ENCODE results near the gene OSBPL5. TPM values are rescaled to one million over a fixed set of nuclear protein-coding genes. Genes with fewer than 3 reads are reported as not detected.

OSBPL5 gene
- total RNA-seq (2014; rRNA removed; shearing (Covaris generic); ENCODE audit: low replicate concordance): not detected in 2 replicates

DNA sequence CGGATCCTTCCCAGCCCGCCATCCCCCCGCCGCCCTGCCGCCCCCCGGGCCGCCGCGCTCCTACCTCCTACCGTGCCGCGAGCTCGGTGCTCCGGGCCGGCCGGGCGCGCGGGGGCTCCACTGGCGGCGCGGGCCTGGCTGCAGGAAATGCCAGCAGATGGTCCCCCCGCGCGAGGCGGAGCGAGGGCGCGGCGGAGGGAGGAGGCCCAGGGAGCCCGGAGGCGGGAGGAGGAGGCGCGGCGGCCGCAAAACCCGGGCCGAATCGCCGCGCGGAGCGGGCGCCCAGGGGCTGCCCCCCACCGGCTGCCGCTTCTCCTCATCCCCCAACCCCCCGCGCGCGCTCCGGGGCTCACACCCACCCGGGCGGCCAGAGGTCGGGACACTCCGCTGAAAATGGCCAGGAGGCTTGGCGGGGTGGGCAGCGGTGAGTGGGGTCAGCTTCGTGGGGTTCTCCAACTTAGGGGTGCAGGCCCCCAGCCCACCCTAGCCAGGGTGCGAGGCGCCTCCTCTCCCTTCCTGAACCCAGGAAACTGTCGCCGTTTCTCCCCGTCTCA, at the start of gene OSBPL5:
Gene OSBPL5 (minus strand): TSS at position 159 of the 554 bp plus-strand sequence. CDS start 36,162 bp downstream, outside the sequence.
- H3K79me2 ChIP-seq (ENCODE audit: low read length): no peaks in the 10 kb centered on the region
- H3K27me3 ChIP-seq (ENCODE audit: low read length): no peaks in the 10 kb centered on the region
- no peaks in the 10 kb centered on the region for H3K9me2 ChIP-seq (replicated peaks; ENCODE audit: insufficient read depth, low read length)

GRCh38 chr11:3214420-3214699, 49.2 kb upstream of the OSBPL5 start:
- Histone ChIP-seq H3K36me3 (ENCODE audit: insufficient read depth, low read length) (no peaks in the 10 kb centered on the region), H3K9me3 (ENCODE audit: low read length) (no peaks in the 10 kb centered on the region), H2AFZ (ENCODE audit: low read length) (no peak overlapping the region), H3K4me1 (ENCODE audit: low read length) (no peaks in the 10 kb centered on the region), H3K9ac (ENCODE audit: low read length) (no peak overlapping the region), H3K79me2 (ENCODE audit: low read length) (no peaks in the 10 kb centered on the region), H3K4me3 (ENCODE audit: low read length) (no peak overlapping the region), H3K27me3 (ENCODE audit: low read length) (no peaks in the 10 kb centered on the region; the same call in 1 of the 2 replicates), H4K20me1 (ENCODE audit: insufficient read depth, low read depth, low read length) (no peaks in the 10 kb centered on the region), H3K27ac (ENCODE audit: low read length) (no peak overlapping the region), H3K9me2 (replicated peaks; ENCODE audit: insufficient read depth, low read length) (no peaks in the 10 kb centered on the region), H3K4me2 (ENCODE audit: low read depth, low read length, poor library complexity, severe bottlenecking) (no peak overlapping the region)
- no peak for DNase-seq

More for the DNA sequence above, at the start of gene OSBPL5:
- no peak within 1 kb of the TSS for H3K27ac ChIP-seq (ENCODE audit: low read length)
- H3K9ac ChIP-seq (ENCODE audit: low read length): no peak within 1 kb of the TSS
- H3K36me3 ChIP-seq (ENCODE audit: insufficient read depth, low read length): no peaks in the 10 kb centered on the region
- no peak within 1 kb of the TSS for H3K4me2 ChIP-seq (ENCODE audit: low read depth, low read length, poor library complexity, severe bottlenecking)
- no peaks in the 10 kb centered on the region for H4K20me1 ChIP-seq (ENCODE audit: insufficient read depth, low read depth, low read length)
- no peaks in the 10 kb centered on the region for H3K4me1 ChIP-seq (ENCODE audit: low read length)
- no peak within 1 kb of the TSS for H2AFZ ChIP-seq (ENCODE audit: low read length)
- DNase-seq: no peak
- no peak within 1 kb of the TSS for H3K4me3 ChIP-seq (ENCODE audit: low read length)
- no peaks in the 10 kb centered on the region for H3K9me3 ChIP-seq (ENCODE audit: low read length)

DNA sequence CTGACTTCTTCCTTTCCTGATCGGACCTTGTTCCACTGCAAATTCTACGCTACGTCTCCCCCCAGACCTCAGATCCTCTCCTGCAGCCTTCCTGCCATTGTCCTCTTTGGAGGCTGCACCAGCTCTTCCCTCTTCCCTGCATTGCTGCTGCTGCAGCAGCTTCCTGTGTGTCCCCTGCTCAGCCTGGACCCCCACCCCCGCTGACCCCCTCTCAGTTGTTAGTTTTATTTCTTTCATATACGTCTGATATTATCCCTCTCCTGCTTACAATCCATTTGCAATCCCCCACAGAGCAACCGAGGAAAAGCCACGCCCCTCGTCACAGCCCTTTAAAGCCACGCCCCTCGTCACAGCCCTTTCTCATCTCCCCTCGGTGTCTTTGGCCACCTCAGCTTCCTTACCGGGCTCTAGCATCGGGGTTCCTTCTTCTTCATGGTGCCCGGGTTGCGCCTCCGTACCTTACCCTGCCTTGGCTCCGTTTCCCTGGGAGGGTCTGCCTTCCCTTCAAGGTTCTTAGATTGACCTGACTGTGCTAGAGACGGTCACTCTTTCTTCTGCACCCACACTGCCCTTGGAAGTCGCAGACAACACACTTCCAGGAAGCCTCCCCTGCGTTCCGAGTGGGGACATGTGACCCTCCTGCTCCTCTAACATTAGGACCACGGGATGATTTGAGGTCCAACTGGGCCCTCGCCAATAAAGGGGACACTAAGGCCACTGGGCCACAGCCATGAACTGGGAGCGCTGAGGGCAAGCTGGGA, 48.7 kb upstream of the OSBPL5 start:
- H2AFZ ChIP-seq (ENCODE audit: low read length): no peak overlapping the region

DNA sequence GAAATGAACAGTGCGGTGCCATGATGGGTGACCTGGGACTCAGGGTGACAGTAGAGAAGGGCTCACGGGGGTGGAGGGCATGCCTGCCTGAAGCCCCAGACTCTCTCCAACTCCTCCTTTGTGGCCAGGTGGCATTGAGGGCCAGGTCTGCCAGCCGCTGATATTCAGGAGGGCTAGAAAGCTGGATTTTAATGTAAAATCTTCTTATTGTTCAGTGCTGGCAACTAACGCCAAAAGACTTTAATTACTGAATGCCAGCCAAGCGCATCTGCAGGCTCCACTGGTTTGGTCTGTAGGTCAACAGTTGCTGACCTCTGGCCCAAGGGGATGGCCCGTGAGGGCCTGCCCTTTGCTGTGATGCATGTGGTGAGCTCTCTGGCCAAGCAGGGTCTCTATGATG, 43.2 kb upstream of the OSBPL5 start:
- Histone ChIP-seq H3K27me3 (ENCODE audit: low read length) (no peaks in the 10 kb centered on the region; the same call in 1 of the 2 replicates), H3K9ac (ENCODE audit: low read length) (no peak overlapping the region), H3K79me2 (ENCODE audit: low read length) (no peaks in the 10 kb centered on the region), H3K9me2 (replicated peaks; ENCODE audit: insufficient read depth, low read length) (no peaks in the 10 kb centered on the region), H3K4me2 (ENCODE audit: low read depth, low read length, poor library complexity, severe bottlenecking) (no peak overlapping the region), H4K20me1 (ENCODE audit: insufficient read depth, low read depth, low read length) (no peaks in the 10 kb centered on the region), H2AFZ (ENCODE audit: low read length) (no peak overlapping the region), H3K27ac (ENCODE audit: low read length) (no peak overlapping the region), H3K36me3 (ENCODE audit: insufficient read depth, low read length) (no peaks in the 10 kb centered on the region), H3K4me3 (ENCODE audit: low read length) (no peak overlapping the region), H3K4me1 (ENCODE audit: low read length) (no peaks in the 10 kb centered on the region), H3K9me3 (ENCODE audit: low read length) (no peaks in the 10 kb centered on the region)
- no peak for DNase-seq

More for the DNA sequence above, 48.7 kb upstream of the OSBPL5 start:
- H3K27ac ChIP-seq (ENCODE audit: low read length): no peak overlapping the region
- no peaks in the 10 kb centered on the region for H4K20me1 ChIP-seq (ENCODE audit: insufficient read depth, low read depth, low read length)
- H3K9me2 ChIP-seq (replicated peaks; ENCODE audit: insufficient read depth, low read length): no peaks in the 10 kb centered on the region
- no peaks in the 10 kb centered on the region for H3K79me2 ChIP-seq (ENCODE audit: low read length)
- no peaks in the 10 kb centered on the region for H3K4me1 ChIP-seq (ENCODE audit: low read length)
- no peak overlapping the region for H3K4me3 ChIP-seq (ENCODE audit: low read length)
- no peak overlapping the region for H3K9ac ChIP-seq (ENCODE audit: low read length)
- H3K27me3 ChIP-seq (ENCODE audit: low read length): no peaks in the 10 kb centered on the region; the same call in 1 of the 2 replicates
- DNase-seq: no peak
- H3K36me3 ChIP-seq (ENCODE audit: insufficient read depth, low read length): no peaks in the 10 kb centered on the region
- H3K4me2 ChIP-seq (ENCODE audit: low read depth, low read length, poor library complexity, severe bottlenecking): no peak overlapping the region
- no peaks in the 10 kb centered on the region for H3K9me3 ChIP-seq (ENCODE audit: low read length)

GRCh38 chr11:3207526-3208189, 42.5 kb upstream of the OSBPL5 start:
- Histone ChIP-seq H3K4me1 (ENCODE audit: low read length) (no peaks in the 10 kb centered on the region), H3K9me2 (replicated peaks; ENCODE audit: insufficient read depth, low read length) (no peaks in the 10 kb centered on the region), H3K4me2 (ENCODE audit: low read depth, low read length, poor library complexity, severe bottlenecking) (no peak overlapping the region), H2AFZ (ENCODE audit: low read length) (no peak overlapping the region), H3K27me3 (ENCODE audit: low read length) (no peaks in the 10 kb centered on the region; the same call in 1 of the 2 replicates), H3K4me3 (ENCODE audit: low read length) (no peak overlapping the region), H3K36me3 (ENCODE audit: insufficient read depth, low read length) (no peaks in the 10 kb centered on the region), H4K20me1 (ENCODE audit: insufficient read depth, low read depth, low read length) (no peaks in the 10 kb centered on the region), H3K9ac (ENCODE audit: low read length) (no peak overlapping the region), H3K9me3 (ENCODE audit: low read length) (no peaks in the 10 kb centered on the region), H3K27ac (ENCODE audit: low read length) (no peak overlapping the region), H3K79me2 (ENCODE audit: low read length) (no peaks in the 10 kb centered on the region)
- DNase-seq: no peak

- Histone ChIP-seq H2AFZ (ENCODE audit: low read length) (no peak overlapping the region), H3K4me2 (ENCODE audit: low read depth, low read length, poor library complexity, severe bottlenecking) (no peak overlapping the region), H3K27ac (ENCODE audit: low read length) (no peak overlapping the region), H3K4me3 (ENCODE audit: low read length) (no peak overlapping the region), H3K79me2 (ENCODE audit: low read length) (no peaks in the 10 kb centered on the region), H3K4me1 (ENCODE audit: low read length) (no peaks in the 10 kb centered on the region), H3K9me2 (replicated peaks; ENCODE audit: insufficient read depth, low read length) (no peaks in the 10 kb centered on the region), H3K9me3 (ENCODE audit: low read length) (no peaks in the 10 kb centered on the region), H3K9ac (ENCODE audit: low read length) (no peak overlapping the region), H4K20me1 (ENCODE audit: insufficient read depth, low read depth, low read length) (no peaks in the 10 kb centered on the region), H3K36me3 (ENCODE audit: insufficient read depth, low read length) (no peaks in the 10 kb centered on the region), H3K27me3 (ENCODE audit: low read length) (no peaks in the 10 kb centered on the region; the same call in 1 of the 2 replicates)
- no peak for DNase-seq
Measured at GRCh38 chr11:3206922-3207204, 41.8 kb upstream of the OSBPL5 start.

GRCh38 chr11:3206156-3206921, 41.2 kb upstream of the OSBPL5 start:
- Histone ChIP-seq H2AFZ (ENCODE audit: low read length) (no peak overlapping the region), H3K9me3 (ENCODE audit: low read length) (no peaks in the 10 kb centered on the region), H3K9me2 (replicated peaks; ENCODE audit: insufficient read depth, low read length) (no peaks in the 10 kb centered on the region), H4K20me1 (ENCODE audit: insufficient read depth, low read depth, low read length) (no peaks in the 10 kb centered on the region), H3K79me2 (ENCODE audit: low read length) (no peaks in the 10 kb centered on the region), H3K9ac (ENCODE audit: low read length) (no peak overlapping the region), H3K27me3 (ENCODE audit: low read length) (no peaks in the 10 kb centered on the region; the same call in 1 of the 2 replicates), H3K4me2 (ENCODE audit: low read depth, low read length, poor library complexity, severe bottlenecking) (no peak overlapping the region), H3K36me3 (ENCODE audit: insufficient read depth, low read length) (no peaks in the 10 kb centered on the region), H3K4me3 (ENCODE audit: low read length) (no peak overlapping the region), H3K4me1 (ENCODE audit: low read length) (no peaks in the 10 kb centered on the region), H3K27ac (ENCODE audit: low read length) (no peak overlapping the region)
- no peak for DNase-seq

All from Karpas-422 (cell line).